Epithelial cell of proximal tubule (primary cell): ENCODE results near the gene DDIT4. TPM values are rescaled to one million over a fixed set of nuclear protein-coding genes. Genes with fewer than 3 reads are reported as not detected.
"Not testable (repeated sequence)": the region's sequence is repeated elsewhere in the genome, so short reads cannot be mapped to it uniquely, and the experiment has no call there.

Experiments
- DNase-seq: peaks from one replicate; pipeline ENCODE4 v3.0.0-alpha.2; 2011; ENCODE audit warnings: low read depth
- H3K4me3 ChIP-seq: 2 replicates; pipeline ENCODE4 v1.5.1; 2011; ENCODE audit warnings: low read depth, mild to moderate bottlenecking, low read length
- CTCF ChIP-seq: conservative IDR thresholded peaks from 2 replicates; pipeline ENCODE4 v1.5.1; 2012; ENCODE audit warnings: low read depth, mild to moderate bottlenecking, low read length
- total RNA-seq: library from RNA; depleted of rRNA; stranded (reverse); fragments of >200 nt; gene quantifications from 2 replicates; pipeline ENCODE4 v1.2.3, GENCODE V29; 2015

Gene DDIT4
- total RNA-seq, 1 donor from 2014 or later = 122 TPM

GRCh38 chr10:72303424-72304128 is 29.9 kb downstream of the DDIT4 start:
- no peak overlapping the region for H3K4me3 ChIP-seq
- DNase-seq = no peak
- TF ChIP-seq CTCF = no peak

- no peak for DNase-seq
- TF ChIP-seq CTCF = no peak
- H3K4me3 ChIP-seq = no peak overlapping the region
These were observed 32.6 kb downstream of the DDIT4 start for GRCh38 chr10:72306215-72306760.

GRCh38 chr10:72307711-72308110 is 34.0 kb downstream of the DDIT4 start:
- DNase-seq, H3K4me3 ChIP-seq: not testable (repeated sequence)

GRCh38 chr10:72308320-72308987 is 34.7 kb downstream of the DDIT4 start:
- TF ChIP-seq CTCF = no peak
- DNase-seq = no peak
- no peak overlapping the region for H3K4me3 ChIP-seq

- TF ChIP-seq CTCF = no peak
- no peak for DNase-seq
- no peak overlapping the region for H3K4me3 ChIP-seq
These were observed 35.8 kb downstream of the DDIT4 start for GRCh38 chr10:72309290-72310240.

- no peak overlapping the region for H3K4me3 ChIP-seq
- TF ChIP-seq CTCF = no peak
- no peak for DNase-seq
These were observed 36.5 kb downstream of the DDIT4 start for GRCh38 chr10:72310241-72310633.

- TF ChIP-seq CTCF = no peak
- no peak overlapping the region for H3K4me3 ChIP-seq
- no peak for DNase-seq
These were observed 36.9 kb downstream of the DDIT4 start for GRCh38 chr10:72310636-72311035.
